Pons (tissue), 1 donor: ENCODE measurements around the gene AXDND1.
A peak's percentile ranks its signal among the peaks of the same experiment; 100 is the strongest.

Source experiments
- DNase-seq: peaks from one replicate; pipeline ENCODE4 v3.0.0-alpha.2; 2016; ENCODE audit warnings: low spot score

Gene AXDND1

DNA sequence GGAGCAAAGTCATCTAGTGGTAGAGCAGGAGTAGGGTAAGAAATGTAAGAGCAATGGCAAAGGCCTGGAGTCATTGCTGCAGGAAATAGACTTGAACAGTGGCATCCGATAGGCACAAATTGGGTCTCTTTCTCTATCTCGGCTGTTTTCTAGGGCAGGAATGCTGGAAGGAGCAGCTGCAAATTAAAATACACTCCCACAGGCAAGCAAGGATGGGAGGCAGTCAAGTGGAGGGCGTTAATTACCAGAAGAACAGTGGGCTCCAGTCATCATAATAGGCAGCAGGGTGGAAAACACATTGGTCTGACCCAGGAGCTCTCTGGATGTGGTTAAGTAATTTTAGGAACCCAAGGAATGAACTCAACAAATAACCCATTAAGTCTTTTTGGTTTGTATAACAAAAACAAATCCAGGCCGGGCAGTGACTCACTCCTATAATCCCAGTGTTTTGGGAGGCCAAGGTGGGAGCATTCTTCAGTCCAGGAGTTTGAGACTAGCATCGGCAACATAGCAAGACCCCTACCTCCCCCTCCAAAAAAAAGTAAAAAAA is 218.1 kb downstream of the AXDND1 start:
- DNase-seq = no peak

DNA sequence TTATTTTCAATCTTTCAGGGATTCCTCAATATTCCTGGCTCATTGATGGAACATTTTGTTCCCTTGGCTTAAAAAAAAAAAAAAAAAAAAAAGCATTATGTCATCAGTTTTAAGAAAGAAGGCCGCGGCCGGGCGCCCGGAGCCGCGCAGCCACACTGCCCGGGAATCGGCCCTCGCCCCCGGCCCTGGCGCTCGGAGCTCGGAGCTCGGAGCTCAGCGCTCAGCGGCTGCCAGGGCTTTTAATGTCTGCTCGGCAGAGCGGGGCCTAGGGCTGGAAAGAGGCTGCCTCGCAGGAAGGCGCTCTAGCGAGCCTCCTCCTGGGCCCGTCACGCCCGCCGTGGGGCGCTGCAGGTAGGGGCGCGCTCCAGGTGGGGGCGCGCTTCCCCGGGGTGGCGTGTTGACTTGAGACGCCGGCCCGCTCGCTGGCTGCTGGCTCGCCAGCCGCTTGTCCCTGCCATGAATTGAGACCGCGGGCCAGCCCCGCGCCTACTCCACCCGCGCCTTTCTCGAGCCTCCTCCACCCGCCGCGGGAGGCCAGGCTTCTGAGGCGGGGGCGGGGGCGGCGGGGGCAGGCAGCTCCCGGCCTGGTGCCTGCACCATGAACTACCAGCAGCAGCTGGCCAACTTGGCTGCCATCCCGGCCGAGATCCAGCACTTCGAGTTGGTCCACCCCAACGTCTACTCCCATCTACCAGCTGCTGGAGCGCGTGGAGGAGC is 220.5 kb downstream of the AXDND1 start:
- DNase-seq = peak; percentile 13

DNA sequence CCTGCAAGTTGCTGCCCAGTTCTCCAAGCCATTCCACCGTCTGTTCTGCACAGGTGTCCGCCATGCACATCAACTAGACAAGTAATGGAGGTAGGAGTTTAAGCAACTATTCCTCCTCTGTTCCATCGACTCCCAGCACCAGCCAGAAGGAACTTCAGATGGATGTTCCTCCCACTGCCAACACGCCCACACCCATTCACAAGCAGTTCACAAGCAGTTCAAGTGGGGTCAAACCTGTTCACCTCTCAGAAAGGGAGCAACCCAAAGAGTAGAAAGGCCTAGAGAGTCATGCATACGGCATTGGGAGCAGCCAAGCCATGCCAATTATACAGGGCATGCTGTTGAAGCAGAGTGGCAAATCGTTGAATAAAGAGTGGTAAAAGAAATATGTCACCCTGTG is 221.6 kb downstream of the AXDND1 start:
- no peak for DNase-seq

DNA sequence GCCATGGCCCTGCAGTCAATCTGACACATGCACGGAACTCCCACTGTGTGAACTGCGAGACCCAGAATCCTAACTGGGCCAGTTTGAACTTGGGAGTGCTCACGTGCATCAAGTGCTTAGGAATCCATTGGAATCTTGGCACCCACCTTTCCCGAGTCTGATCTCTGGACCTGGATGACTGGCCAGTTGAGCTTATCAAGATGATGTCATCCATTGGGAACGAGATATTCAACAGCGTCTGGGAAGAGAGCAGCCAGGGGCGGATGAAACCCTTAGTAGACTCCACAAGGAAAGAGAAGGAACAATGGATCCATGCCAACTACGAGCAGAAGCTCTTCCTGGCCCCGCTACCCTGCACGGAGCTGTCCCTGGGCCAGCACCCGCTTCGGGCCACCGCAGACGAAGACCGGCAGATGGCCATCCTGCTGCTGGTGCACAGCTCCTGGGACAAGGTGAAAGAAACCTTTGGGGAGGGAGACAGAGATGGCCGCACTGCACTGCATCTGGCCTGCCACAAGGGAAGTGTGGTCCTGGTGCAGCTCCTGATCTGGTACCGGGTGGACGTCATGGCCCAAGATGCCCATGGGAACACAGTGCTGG is 222.8 kb downstream of the AXDND1 start:
- DNase-seq = no peak

DNA sequence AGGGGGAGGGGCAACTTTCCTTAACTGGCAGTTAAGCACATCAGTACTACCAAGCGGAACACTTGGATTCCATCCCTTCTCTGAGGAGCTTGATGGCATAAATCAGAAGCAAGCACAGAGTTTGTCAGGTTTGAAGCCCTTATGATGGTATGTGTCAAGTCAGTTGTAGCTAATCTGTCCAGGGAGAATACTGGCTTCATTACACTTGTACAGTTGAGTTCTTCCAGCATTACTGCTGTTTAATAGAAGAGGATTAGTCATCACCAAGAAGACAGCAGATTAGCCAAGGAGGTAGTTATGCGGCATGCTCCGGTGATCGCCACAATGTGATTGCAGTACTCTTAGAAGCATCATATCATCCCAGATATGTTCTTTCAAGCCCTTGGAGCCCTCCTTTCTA is 223.7 kb downstream of the AXDND1 start:
- DNase-seq = no peak

DNA sequence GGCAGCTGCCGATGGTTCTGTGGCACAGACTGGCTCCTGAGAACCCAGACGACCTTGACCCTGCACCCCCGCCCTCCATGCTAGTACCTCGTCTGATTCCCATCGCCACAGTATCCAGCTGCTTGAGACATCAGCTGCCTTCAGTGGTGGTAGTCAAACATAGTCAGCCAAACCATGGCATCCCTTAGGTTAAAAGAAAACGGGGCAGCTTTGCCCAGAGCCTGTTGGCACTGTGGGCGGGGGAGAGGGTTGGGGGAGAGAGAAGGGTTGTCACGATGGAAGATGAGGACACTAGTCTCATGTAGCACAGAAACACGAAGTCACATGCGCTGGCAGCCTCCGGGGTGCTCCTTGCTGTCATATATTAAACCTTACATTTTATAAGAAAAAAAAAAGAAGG is 224.9 kb downstream of the AXDND1 start:
- DNase-seq = no peak

DNA sequence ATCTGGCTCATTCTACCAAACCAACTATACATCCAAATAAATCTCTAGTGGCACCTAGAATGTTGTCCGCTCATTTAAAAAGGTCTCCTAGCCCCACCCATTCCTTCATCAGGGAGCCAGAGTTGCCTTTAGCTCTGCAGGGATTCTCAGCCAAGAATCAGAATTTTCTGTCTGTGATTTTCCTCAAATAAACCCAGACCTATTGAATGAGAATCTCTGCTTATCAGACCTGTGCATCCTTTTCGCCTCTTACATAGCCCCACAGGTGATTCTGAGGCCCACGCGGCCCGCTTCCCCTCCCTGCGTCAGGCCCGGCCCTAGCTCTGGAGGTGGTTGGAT is 225.5 kb downstream of the AXDND1 start:
- DNase-seq = no peak

DNA sequence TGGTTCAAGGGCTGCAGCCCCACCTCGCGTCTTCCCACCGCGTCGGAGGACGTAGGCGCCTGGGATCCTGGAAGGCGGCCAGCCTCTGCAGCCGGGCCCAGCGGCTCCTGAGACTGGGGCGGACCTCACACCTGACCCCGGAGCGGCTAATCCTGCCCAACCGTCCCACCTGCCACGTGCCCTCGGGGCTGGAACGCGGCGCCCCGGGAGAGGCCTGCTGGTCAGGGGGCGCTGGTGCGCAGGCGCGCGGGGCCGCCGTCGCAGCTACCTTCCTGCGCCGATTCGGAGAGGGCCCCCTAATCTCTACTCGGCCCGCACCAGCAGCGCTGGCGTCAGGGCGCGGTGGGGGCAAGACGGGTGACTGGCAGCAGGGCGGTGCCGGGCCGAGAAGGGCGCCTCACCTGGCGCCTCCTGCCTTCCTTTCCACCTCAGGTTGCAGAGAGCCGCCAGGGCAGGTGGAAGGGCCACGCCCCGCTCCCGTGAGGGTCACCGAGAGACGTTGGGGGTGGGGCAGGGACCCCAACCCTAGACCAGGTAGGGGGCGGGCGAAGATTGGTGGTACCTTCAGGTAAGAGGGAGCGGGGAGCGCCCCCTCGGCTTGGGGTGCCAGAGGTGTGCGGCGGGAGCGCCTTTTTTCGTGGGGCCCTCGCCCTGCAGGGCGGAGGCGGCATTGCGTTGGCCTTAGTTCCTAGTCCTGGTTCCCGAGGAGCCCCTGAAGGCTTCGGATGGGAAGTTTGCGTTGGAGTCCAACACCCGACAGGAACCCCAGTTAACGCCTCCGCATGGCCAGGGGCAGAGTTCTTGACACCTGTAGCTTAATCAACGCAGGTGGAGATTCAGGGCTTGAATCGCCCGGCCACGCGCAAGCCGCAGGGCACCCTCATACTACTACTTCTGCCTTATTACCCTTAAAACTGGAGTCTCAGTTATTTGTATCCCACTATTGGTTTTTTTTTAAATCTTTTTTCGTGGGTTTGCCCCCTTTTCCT is 226.1 kb downstream of the AXDND1 start, which contains the start of gene TDRD5:
Gene TDRD5 (plus strand): TSS at position 241 of the 989 bp plus-strand sequence. CDS start 784 bp downstream, outside the sequence.
- no peak for DNase-seq

DNA sequence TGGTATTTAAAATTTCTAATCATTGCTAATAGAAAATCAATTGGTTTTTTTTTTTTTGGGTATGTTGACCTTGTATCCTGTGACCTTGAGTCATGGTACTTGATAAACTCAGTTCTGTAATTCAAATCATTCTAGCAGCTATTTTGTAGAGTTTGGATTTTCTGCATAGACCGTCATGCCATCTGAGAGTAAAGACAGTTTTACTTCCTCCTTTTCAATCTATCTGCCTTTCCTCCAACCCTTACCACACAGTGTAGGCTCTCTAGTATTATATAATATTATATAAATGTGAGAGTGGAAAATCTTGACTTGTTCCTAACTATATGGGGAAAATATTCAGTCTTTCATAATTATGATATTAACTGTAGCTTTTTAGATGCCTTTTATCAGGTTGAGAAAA is 232.9 kb downstream of the AXDND1 start:
- no peak for DNase-seq

DNA sequence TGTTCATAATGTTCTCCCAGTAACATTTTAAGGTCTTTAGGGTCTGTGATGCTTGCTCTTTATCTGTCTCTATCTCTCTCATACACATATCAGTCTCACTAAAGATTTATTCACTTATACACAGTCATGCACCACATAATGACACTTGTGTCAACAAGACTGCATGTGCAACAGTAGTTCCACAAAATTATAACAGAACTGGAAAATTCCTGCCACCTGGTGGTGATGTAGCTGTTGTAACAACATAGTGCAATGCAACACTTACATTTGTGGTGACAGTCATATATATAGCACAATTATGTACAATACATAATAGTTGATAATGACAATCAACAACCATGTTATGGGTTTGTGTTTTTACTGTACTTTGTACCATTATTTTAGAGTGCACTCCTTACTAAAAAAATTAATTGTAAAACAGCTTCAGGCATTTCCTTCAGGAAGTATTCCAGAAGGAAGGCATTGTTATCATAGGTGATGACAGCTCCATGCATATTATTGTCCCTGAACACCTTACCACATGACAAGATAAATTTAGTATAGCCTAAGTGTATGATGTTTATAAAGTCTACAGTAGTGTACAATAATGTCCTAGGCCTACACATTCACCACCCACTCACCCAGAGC is 234.0 kb downstream of the AXDND1 start:
- DNase-seq = no peak

DNA sequence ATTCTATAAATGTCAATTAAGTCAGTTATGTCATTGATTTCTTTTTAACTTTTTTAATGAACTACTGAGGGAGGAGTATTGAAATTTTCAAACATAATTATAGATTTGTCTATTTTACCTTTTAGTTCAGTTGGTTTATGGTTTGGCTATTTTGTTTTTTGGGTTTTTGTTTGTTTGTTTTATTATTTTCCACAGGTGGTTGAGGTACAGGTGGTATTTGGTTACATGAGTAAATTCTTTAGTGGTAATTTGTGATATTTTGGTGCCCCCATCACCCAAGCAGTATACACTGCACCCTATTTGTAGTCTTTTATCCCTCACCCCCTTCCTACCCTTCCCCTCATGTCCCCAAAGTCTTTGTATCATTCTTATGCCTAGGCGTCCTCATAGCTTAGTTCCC is 235.3 kb downstream of the AXDND1 start:
- DNase-seq = no peak
